AG08396 (cell line): ENCODE results near the gene HTR7.
"Not testable (repeated sequence)": the region's sequence is repeated elsewhere in the genome, so short reads cannot be mapped to it uniquely, and the experiment has no call there.

ENCODE experiments used
- DNase-seq: peaks from one replicate; pipeline ENCODE4 v3.0.0; 2012; ENCODE audit warnings: low spot score, mixed read lengths

Gene HTR7

GRCh38 chr10:90857635-90858460 lies at the start of gene HTR7:
HTR7 (minus strand) TSS chr10:90858039; CDS start chr10:90857671, 368 bp downstream.
- DNase-seq = peak; percentile 86

DNA sequence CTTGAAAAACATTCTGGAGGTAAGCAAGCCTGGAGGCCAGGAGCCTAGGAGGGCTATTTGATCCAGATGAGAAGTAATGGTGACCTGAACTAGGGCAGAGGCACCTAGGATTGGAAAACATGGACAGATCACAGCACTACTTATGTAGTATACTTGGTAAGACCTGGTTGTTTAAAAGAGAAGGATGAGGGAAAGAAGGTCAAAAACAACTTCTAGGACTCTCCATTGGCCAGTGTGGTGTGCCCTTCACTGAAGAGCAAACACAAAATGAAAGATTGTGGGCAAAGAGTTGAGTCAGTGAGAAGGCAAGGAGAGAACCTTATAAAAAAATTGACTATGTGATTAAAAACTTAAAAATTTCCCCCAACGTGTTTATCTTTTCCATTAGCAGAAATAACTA lies 48.8 kb upstream of the HTR7 start:
- DNase-seq = no peak

GRCh38 chr10:90905925-90906324 lies 48.1 kb upstream of the HTR7 start:
- DNase-seq = no peak

DNA sequence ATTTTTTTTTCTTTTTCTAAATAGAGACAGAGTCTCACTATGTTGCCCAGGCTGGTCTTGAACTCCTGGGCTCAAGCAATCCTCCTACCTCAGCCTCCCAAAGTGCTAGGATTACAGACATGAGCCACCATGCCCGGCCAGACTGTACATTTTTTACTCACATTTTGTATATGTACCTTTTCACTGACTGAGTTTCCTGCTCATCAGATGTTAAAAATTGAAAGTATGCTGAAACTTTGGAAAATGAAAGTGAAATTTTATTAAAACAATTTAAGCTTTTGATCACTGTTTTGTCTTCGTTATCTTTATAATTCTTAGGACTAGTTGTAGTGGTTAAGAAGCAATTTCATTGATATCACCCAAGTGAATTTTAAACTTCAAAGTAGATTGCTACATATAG lies 39.1 kb upstream of the HTR7 start:
- DNase-seq = not testable (repeated sequence)

DNA sequence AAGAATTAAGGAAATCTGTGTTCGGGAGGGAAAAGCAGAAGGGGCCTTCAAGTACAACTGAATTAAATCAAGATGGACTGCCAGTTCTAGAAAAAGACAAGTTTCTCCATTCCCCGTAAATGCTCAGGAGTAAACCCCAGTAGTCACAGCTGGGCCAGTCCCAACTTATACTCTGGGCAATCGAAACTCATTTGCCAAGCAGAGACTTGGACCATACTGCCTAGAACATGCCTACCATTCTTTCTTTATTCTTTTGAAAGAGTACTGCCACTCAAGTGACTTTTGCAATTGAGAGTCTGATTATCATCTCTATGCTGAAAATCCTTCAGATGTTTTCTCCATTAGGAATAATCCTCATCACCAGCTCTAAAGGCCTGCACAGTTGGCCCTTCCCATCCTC lies 35.4 kb upstream of the HTR7 start:
- no peak for DNase-seq

- peak; percentile 13 for DNase-seq
Measured at GRCh38 chr10:90890347-90890746, 32.5 kb upstream of the HTR7 start.

- DNase-seq = no peak
Measured at GRCh38 chr10:90889636-90890035, 31.8 kb upstream of the HTR7 start.

- DNase-seq = no peak
Measured at GRCh38 chr10:90888387-90888786, 30.5 kb upstream of the HTR7 start.

- no peak for DNase-seq
Measured at GRCh38 chr10:90887555-90887954, 29.7 kb upstream of the HTR7 start.

DNA sequence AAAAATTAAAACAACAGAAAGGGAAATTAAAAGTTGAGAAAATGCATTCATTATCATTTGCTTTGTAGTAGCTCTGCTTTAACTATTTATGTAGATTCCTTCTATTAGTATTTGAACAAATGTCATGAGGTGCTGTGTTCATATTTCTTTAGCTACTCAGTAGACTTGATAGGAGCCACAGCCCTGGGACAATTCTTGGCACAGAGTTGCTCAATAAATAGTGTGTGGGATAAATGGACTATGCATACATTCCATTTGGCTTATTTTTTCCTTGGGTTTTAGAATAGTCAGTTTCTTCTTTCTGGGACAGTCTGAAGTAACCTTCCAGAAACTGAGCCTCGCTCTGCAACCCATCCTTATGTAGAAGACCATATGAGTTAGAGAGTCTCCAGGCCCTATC lies 27.3 kb upstream of the HTR7 start:
- DNase-seq = peak; percentile 51

DNA sequence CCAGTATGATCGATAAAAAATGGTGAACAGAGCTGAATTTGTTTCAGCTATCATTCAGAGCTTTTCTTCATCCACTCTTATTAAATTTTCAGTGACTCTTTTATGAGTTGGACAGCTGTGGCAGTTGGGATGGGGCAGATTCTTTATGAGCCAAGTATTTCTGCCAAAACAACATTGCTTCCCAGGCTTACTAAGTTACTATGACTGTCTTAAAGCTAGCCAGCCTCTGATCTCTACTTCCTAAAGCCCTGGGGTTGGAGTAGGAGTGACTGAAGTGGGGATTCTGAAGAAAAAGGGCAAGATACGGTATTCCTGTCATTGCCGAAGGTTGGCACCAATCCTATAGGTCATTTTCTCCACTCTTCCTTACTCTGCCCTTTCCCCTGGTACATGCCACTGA lies 26.6 kb upstream of the HTR7 start:
- DNase-seq = no peak

DNA sequence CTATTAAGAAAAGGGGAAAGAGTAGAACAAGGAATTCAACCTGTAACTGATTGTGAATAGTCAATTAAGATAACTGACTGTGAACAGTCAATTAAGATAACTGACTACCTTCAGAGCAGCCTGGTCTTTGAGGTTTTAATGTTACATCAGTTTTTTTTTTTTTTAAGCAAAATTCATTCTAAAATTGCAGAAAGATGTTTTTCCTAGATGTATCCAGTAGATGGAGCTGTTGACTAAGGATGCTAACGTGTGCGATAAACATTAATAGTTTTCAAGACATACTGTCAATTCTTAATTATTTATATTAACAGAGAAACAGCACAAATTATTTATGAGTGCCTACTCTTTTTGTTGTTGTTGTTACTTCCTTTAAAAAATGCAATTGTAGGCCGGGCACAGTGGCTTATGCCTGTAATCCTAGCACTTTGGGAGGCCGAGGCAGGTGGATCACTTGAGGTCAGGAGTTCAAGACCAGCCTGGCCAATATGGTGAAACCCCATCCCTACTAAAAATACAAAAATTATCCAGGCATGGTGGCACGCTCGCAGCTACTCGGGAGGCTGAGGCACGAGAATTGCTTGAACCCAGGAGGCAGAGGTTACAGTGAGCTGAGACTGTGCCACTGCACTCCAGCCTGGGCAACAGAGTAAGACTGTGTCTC lies 22.4 kb upstream of the HTR7 start:
- DNase-seq = peak; percentile 15

- DNase-seq = no peak
Measured at GRCh38 chr10:90879062-90879461, 21.2 kb upstream of the HTR7 start.

- DNase-seq = no peak
Measured at GRCh38 chr10:90872648-90873020, 14.8 kb upstream of the HTR7 start.

GRCh38 chr10:90871766-90872647 lies 14.2 kb upstream of the HTR7 start, which contains the start of gene RPP30:
RPP30 (plus strand) TSS chr10:90871974; CDS start chr10:90871987, 13 bp downstream.
- DNase-seq = peak; percentile 90

- peak; percentile 67 for DNase-seq
Measured at GRCh38 chr10:90871279-90871765, 13.5 kb upstream of the HTR7 start.

- DNase-seq = no peak
Measured at GRCh38 chr10:90866050-90866598, 8.3 kb upstream of the HTR7 start.

DNA sequence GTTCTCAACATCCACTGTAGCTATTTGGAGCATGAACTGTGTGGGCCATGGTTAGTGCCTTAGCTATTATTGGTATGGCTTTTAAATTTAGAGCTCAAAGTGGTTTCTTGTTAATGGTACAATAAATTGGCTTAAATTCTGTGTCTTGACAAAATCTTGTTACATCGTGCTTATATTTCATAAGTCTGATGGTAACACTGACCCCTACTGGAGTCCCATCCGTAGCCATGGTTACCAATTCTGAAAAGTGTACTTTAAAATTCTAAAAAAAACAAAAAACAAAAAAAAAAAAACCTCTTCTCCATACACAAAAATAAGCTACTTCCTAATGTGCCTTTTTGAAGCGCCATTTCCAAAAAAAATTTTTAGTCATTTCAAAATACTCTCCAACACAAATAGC lies 7.6 kb upstream of the HTR7 start:
- DNase-seq = peak; percentile 37

DNA sequence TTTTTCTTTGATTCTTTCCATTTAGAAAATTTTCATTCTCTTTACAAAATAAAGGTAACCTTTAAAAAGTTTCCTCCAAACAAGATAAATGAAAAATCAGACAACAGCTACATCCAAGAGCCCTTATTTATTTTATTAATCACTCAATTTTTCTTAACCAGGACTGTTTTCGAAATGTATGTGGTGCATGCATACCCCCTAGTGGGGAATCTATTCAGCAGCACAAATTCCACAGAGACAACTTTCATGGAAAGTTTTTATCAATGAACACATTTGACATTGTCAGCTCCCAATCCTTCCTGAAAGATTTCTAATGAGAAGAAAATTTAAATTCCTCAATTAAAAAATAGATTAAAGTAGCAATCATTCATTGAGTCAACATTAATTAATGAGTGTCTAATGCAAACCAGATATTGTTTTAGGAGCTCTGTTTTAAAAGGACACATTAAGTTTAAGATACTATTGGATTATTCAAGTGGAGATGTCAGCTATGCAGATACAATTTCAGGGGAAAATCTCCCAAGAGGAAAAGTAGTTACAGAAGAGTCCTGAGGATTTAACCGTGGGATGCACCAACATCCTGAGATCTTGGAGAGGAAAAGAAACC lies 5.2 kb upstream of the HTR7 start:
- DNase-seq = peak; percentile 43

- no peak for DNase-seq
Measured at GRCh38 chr10:90860790-90861189, 3.0 kb upstream of the HTR7 start.

DNA sequence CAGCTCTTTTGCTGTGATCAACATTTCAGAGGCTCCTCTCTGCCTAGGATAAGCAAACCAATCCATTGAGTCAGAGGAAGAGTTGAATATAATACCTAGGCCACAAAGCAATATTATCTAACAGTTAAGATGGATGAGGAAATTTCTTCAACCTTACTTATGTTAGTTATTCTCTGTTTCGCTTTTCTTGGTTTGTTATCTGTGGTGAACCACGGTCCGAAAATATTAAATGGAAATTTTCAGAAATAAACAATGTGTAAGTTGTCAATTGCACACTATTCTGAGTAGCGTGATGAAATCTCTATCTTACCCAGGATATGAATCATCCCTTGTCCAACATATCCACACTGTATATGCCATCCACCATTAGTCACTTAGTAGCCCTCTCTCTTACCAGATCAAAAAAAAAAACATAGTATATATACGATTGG lies 1.5 kb upstream of the HTR7 start:
- peak; percentile 43 for DNase-seq
